HEK293T (cell line): ENCODE measurements around the gene IP6K3.

Experiments used
- BHLHE40 ChIP-seq: fragments of 450-650 bp; IDR thresholded peaks from 2 replicates; pipeline ENCODE4 v1.6.1; 2016; ENCODE audit warnings: mild to moderate bottlenecking, moderate library complexity, borderline replicate concordance
- CTBP1 ChIP-seq: fragments of 450-650 bp; IDR thresholded peaks from 2 replicates; pipeline ENCODE4 v1.6.1; 2016; ENCODE audit warnings: borderline replicate concordance
- ELF4 ChIP-seq: fragments of 450-650 bp; IDR thresholded peaks from 2 replicates; pipeline ENCODE4 v1.6.1; 2017; ENCODE audit warnings: antibody characterized with exemption
- FOXA1 ChIP-seq: fragments of 450-650 bp; IDR thresholded peaks from 2 replicates; pipeline ENCODE4 v1.6.1; 2016; ENCODE audit warnings: mild to moderate bottlenecking
- FOXK2 ChIP-seq: fragments of 450-650 bp; IDR thresholded peaks from 2 replicates; pipeline ENCODE4 v1.6.1; 2016; ENCODE audit warnings: mild to moderate bottlenecking
- FOXM1 ChIP-seq: fragments of 450-650 bp; IDR thresholded peaks from 2 replicates; pipeline ENCODE4 v1.6.1; 2017; ENCODE audit warnings: mild to moderate bottlenecking, borderline replicate concordance
- HDGF ChIP-seq: fragments of 450-650 bp; IDR thresholded peaks from 2 replicates; pipeline ENCODE4 v1.6.1; 2017; ENCODE audit warnings: antibody characterized with exemption, borderline replicate concordance
- L3MBTL2 ChIP-seq: fragments of 450-650 bp; conservative IDR thresholded peaks from 2 replicates; pipeline ENCODE4 v1.6.1; 2016; ENCODE audit warnings: mild to moderate bottlenecking
- PKNOX1 ChIP-seq: fragments of 450-650 bp; IDR thresholded peaks from 2 replicates; pipeline ENCODE4 v1.6.1; 2016
- SP1 ChIP-seq: fragments of 450-650 bp; IDR thresholded peaks from 2 replicates; pipeline ENCODE4 v1.6.1; 2017
- SUZ12 ChIP-seq: fragments of 450-650 bp; IDR thresholded peaks from 2 replicates; pipeline ENCODE4 v1.6.1; 2016; ENCODE audit warnings: mild to moderate bottlenecking
- TARDBP ChIP-seq: fragments of 450-650 bp; IDR thresholded peaks from 2 replicates; pipeline ENCODE4 v1.6.1; 2016

- no peak for TF ChIP-seq PKNOX1
- no peak for TF ChIP-seq L3MBTL2
- TF ChIP-seq FOXK2, result no peak
- TF ChIP-seq FOXM1, result no peak
- no peak for TF ChIP-seq CTBP1
- TF ChIP-seq SP1, result no peak
- no peak for TF ChIP-seq BHLHE40
- TF ChIP-seq SUZ12, result no peak
- TF ChIP-seq HDGF, result no peak
- no peak for TF ChIP-seq FOXA1
- TF ChIP-seq TARDBP, result no peak
- no peak for TF ChIP-seq ELF4
These were observed 23.6 kb upstream of the IP6K3 start for GRCh38 chr6:33770124-33770832.
